Thoracic aorta (tissue), 2 donors: ENCODE measurements around the gene DNAAF3. TPM values are rescaled to one million over a fixed set of nuclear protein-coding genes. Genes with fewer than 3 reads are reported as not detected.
"Not testable (repeated sequence)": the region's sequence is repeated elsewhere in the genome, so short reads cannot be mapped to it uniquely, and the experiment has no call there.

Experiments used
- ATAC-seq: fragments of 150-250 bp; one replicate; pipeline ENCODE4 v1.8.0; 2017; ENCODE audit warnings: low read depth; ENCODE audit not compliant: insufficient number of reproducible peaks, low FRiP score
- DNase-seq: peaks from one replicate; pipeline ENCODE4 v3.0.0-alpha.2; 2020; ENCODE audit warnings: low spot score
- H3K27ac ChIP-seq, 2 donors: fragments of 200-600 bp; sonication (generic); 1 replicate in 1 of 2; 2 replicates in 1 of 2; pipeline ENCODE4 v1.5.1; 2016; ENCODE audit warnings: mild to moderate bottlenecking in 2 of 2, moderate library complexity in 2 of 2
- H3K27me3 ChIP-seq: fragments of 200-600 bp; sonication (generic); replicated peaks from 2 replicates; pipeline ENCODE4 v1.6.0; 2016; ENCODE audit warnings: mild to moderate bottlenecking; ENCODE audit not compliant: insufficient read depth
- H3K36me3 ChIP-seq: fragments of 200-600 bp; sonication (generic); one replicate; pipeline ENCODE4 v1.5.1; 2016
- H3K4me1 ChIP-seq, 2 donors: fragments of 200-600 bp; sonication (generic); 1 replicate in 1 of 2; 2 replicates in 1 of 2; pipeline versions ENCODE4 v1.5.1 to v1.6.0; 2016; ENCODE audit warnings: low read depth in 2 of 2, mild to moderate bottlenecking in 1 of 2; ENCODE audit not compliant: control insufficient read depth in 1 of 2
- H3K4me3 ChIP-seq: fragments of 200-600 bp; sonication (generic); 2 replicates; pipeline ENCODE4 v1.5.1; 2016; ENCODE audit warnings: mild to moderate bottlenecking
- H3K9me3 ChIP-seq: fragments of 200-600 bp; sonication (generic); 2 replicates; pipeline ENCODE4 v1.5.1; 2016
- CTCF ChIP-seq: fragments of 200-600 bp; sonication (generic); IDR thresholded peaks from one replicate; pipeline ENCODE4 v1.5.1; 2019; ENCODE audit warnings: antibody characterized with exemption
- total RNA-seq, 2 donors: library from RNA; depleted of rRNA; stranded (reverse); fragments of >200 nt; gene quantifications; one replicate each; pipeline versions ENCODE4 v1.1.0 to v1.2.3, GENCODE V29; 2016

The DNAAF3 gene
- total RNA-seq, 2 donors from 2014 or later = not detected

- no peaks in the 10 kb centered on the region for H3K36me3 ChIP-seq
- DNase-seq (no peak), ATAC-seq (no peak)
- no peaks in the 10 kb centered on the region for H3K9me3 ChIP-seq
- H3K4me1 ChIP-seq = peaks cover 0 to 9% of the 10 kb centered on the region in 2 donors
- peak overlapping the region; percentile 69 for H3K4me3 ChIP-seq
- TF ChIP-seq CTCF = no peak
- H3K27ac ChIP-seq = no peak overlapping the region
- H3K27me3 ChIP-seq = peaks cover 34% of the 10 kb centered on the region
Observed at GRCh38 chr19:55172741-55173140, 6.3 kb upstream of the DNAAF3 start.

DNA sequence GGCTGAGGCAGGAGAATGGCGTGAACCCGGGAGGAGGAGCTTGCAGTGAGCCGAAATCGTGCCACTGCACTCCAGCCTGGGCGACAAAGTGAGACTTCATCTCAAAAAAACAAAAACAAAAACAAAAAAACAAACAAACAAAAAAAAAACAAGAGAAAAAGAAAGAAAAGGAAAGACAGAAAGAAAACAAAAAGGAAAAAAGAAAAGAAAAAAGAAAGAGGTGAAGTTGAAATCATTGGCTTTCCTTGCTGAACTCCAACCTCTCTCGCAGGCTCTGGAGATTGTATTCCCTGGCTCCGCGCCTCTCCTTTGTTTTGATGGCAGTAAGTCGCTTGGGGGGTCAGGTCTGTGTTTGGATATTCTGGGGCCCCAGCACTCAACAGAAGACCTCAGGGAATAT lies 5.9 kb upstream of the DNAAF3 start:
- peaks cover 34% of the 10 kb centered on the region for H3K27me3 ChIP-seq
- not testable (repeated sequence) for H3K27ac ChIP-seq, H3K4me3 ChIP-seq, DNase-seq, ATAC-seq, H3K36me3 ChIP-seq, H3K9me3 ChIP-seq, H3K4me1 ChIP-seq

DNA sequence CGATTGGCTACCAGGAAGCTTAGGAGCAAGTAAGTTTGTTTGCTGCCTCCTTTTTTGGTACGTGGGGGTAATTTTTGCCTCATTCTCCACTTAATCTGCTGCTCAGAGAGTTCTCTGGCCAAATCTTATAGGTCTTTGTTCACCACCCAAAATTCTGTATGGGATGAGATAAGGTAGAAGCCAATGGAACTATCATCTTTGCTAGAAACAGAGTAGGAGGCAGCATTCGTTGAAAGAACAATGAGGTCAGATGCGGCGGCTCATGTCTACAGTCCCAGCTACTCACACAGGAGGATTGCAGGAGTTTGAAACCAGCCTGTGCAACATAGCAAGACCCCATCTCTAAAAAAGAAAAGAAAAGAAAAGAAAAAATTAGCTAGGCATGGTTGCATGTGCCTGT lies 5.0 kb upstream of the DNAAF3 start:
- no peak overlapping the region for H3K4me3 ChIP-seq
- TF ChIP-seq CTCF = no peak
- H3K36me3 ChIP-seq = no peaks in the 10 kb centered on the region
- H3K27ac ChIP-seq = no peak overlapping the region
- H3K27me3 ChIP-seq = peaks cover 35% of the 10 kb centered on the region
- ATAC-seq (no peak), DNase-seq (no peak)
- peaks cover 1 to 11% of the 10 kb centered on the region in 2 donors for H3K4me1 ChIP-seq
- H3K9me3 ChIP-seq = no peaks in the 10 kb centered on the region

GRCh38 chr19:55169136-55169535 lies 2.7 kb upstream of the DNAAF3 start:
- no peaks in the 10 kb centered on the region for H3K36me3 ChIP-seq
- peaks cover 21% of the 10 kb centered on the region for H3K27me3 ChIP-seq
- H3K4me1 ChIP-seq = peaks cover 3 to 16% of the 10 kb centered on the region in 2 donors
- H3K9me3 ChIP-seq = no peaks in the 10 kb centered on the region
- H3K4me3 ChIP-seq = no peak overlapping the region
- ATAC-seq (no peak), DNase-seq (no peak)
- TF ChIP-seq CTCF = no peak
- no peak overlapping the region for H3K27ac ChIP-seq

- Histone ChIP-seq H3K9me3 (no peaks in the 10 kb centered on the region), H3K27me3 (peaks cover 25% of the 10 kb centered on the region), H3K27ac (peak overlapping the region in 1 of 2 donors; percentile 15), H3K4me3 (peak overlapping the region; percentile 43), H3K36me3 (no peaks in the 10 kb centered on the region), H3K4me1 (peaks cover 3 to 6% of the 10 kb centered on the region in 2 donors)
- DNase-seq = no peak
- TF ChIP-seq CTCF = no peak
- ATAC-seq = no peak
Observed at GRCh38 chr19:55165952-55166529, 372 bp downstream of the DNAAF3 start.
